ENCODE data around the gene FGFR1OP2.

Gene FGFR1OP2

DNA sequence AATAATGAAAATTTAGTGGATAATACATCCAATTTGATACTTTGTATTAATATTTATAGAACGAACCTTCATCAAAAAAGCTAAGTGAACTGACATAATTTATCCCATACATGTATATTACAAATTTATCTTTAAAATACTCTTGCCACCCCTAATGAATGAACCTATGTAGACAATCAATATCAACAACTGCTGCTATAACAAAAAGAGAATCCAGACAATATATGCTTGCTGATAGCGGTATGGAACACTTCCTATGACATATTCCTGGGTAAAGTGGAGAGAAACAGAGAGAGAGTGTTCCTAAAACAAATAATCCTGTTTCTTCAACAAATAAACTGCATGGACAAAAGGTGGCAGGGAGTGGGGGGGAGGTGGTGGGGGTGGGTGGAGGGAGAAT lies 44.6 kb downstream of the FGFR1OP2 start:
- Histone ChIP-seq H3K4me3 (ENCODE audit: low read length) (no peak overlapping the region), H3K9ac (ENCODE audit: low read length) (no peak overlapping the region), H3K27me3 (ENCODE audit: low read depth, low read length) (no peaks in the 10 kb centered on the region), H4K20me1 (ENCODE audit: insufficient read depth, low read length) (no peaks in the 10 kb centered on the region), H3K4me2 (ENCODE audit: low read length) (no peak overlapping the region), H3K4me1 (ENCODE audit: low read length) (no peaks in the 10 kb centered on the region), H2AFZ (ENCODE audit: low read depth, low read length) (no peak overlapping the region), H3K9me3 (ENCODE audit: insufficient read depth, low read length) (no peaks in the 10 kb centered on the region), H3K79me2 (ENCODE audit: low read length) (no peaks in the 10 kb centered on the region), H3K36me3 (replicated peaks; ENCODE audit: low read depth, low read length) (peaks cover 7% of the 10 kb centered on the region), H3K27ac (ENCODE audit: low read length) (no peak overlapping the region)
- TF ChIP-seq EZH2phosphoT487 (IDR thresholded peaks at IDR 0.05; ENCODE audit: low read depth), result no peak
- TF ChIP-seq, protein P1, sequence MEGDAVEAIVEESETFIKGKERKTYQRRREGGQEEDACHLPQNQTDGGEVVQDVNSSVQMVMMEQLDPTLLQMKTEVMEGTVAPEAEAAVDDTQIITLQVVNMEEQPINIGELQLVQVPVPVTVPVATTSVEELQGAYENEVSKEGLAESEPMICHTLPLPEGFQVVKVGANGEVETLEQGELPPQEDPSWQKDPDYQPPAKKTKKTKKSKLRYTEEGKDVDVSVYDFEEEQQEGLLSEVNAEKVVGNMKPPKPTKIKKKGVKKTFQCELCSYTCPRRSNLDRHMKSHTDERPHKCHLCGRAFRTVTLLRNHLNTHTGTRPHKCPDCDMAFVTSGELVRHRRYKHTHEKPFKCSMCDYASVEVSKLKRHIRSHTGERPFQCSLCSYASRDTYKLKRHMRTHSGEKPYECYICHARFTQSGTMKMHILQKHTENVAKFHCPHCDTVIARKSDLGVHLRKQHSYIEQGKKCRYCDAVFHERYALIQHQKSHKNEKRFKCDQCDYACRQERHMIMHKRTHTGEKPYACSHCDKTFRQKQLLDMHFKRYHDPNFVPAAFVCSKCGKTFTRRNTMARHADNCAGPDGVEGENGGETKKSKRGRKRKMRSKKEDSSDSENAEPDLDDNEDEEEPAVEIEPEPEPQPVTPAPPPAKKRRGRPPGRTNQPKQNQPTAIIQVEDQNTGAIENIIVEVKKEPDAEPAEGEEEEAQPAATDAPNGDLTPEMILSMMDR (IDR thresholded peaks at IDR 0.05; ENCODE audit: low read depth, low read length), result no peak

DNA sequence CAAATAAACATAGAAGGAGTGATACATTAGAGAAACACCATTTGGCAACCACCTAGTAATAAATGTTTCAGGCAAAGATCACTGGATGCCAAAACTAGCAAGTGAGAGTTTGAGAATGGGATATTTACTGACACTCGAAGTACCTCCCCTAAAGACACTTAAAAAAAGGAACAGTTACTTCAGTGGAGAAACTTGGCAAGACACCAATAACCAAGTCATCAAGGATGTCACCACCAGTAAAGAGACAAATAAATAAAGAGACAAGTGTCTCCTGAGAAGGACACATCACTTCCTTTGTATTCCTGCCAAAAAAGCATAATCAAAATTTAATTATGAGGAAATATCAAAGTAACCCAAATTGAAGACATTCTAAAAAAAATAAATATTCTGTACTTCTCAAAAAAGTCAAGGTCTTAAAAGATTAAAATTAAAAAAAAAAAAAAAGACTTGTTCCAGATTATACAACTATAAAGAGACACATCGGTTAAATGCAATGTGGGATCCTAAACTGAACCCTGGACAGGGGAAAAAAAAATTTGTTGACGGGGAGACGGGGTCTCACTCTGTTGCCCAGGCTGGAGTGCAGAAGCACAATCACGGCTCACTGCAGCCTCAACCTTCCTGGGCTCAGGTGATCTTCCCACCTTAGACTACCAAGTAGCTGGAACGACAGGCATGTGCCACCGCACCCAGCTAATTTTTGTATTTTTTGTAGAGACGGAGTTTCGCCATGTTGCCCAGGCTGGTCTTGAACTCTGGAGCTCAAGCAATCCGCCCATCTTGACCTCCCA lies 49.6 kb downstream of the FGFR1OP2 start:
- Histone ChIP-seq H2AFZ (ENCODE audit: low read depth, low read length) (no peak overlapping the region), H3K36me3 (replicated peaks; ENCODE audit: low read depth, low read length) (peaks cover 3% of the 10 kb centered on the region), H3K9ac (ENCODE audit: low read length) (no peak overlapping the region), H3K27ac (ENCODE audit: low read length) (no peak overlapping the region), H3K4me2 (ENCODE audit: low read length) (no peak overlapping the region), H3K79me2 (ENCODE audit: low read length) (no peaks in the 10 kb centered on the region), H4K20me1 (ENCODE audit: insufficient read depth, low read length) (no peaks in the 10 kb centered on the region), H3K9me3 (ENCODE audit: insufficient read depth, low read length) (no peaks in the 10 kb centered on the region), H3K4me1 (ENCODE audit: low read length) (no peaks in the 10 kb centered on the region), H3K27me3 (ENCODE audit: low read depth, low read length) (no peaks in the 10 kb centered on the region), H3K4me3 (ENCODE audit: low read length) (no peak overlapping the region)
- TF ChIP-seq, protein P1 (IDR thresholded peaks at IDR 0.05; ENCODE audit: low read depth, low read length), result no peak

GRCh38 chr12:26988703-26989102 lies 50.4 kb downstream of the FGFR1OP2 start:
- Histone ChIP-seq H3K27ac (ENCODE audit: low read length) (no peak overlapping the region), H3K79me2 (ENCODE audit: low read length) (no peaks in the 10 kb centered on the region), H3K27me3 (ENCODE audit: low read depth, low read length) (no peaks in the 10 kb centered on the region), H3K4me1 (ENCODE audit: low read length) (no peaks in the 10 kb centered on the region), H3K9ac (ENCODE audit: low read length) (no peak overlapping the region), H3K4me3 (ENCODE audit: low read length) (no peak overlapping the region), H4K20me1 (ENCODE audit: insufficient read depth, low read length) (no peaks in the 10 kb centered on the region), H3K36me3 (replicated peaks; ENCODE audit: low read depth, low read length) (peaks cover 3% of the 10 kb centered on the region), H3K4me2 (ENCODE audit: low read length) (no peak overlapping the region), H3K9me3 (ENCODE audit: insufficient read depth, low read length) (no peaks in the 10 kb centered on the region), H2AFZ (ENCODE audit: low read depth, low read length) (no peak overlapping the region)
- TF ChIP-seq, protein P1 (IDR thresholded peaks at IDR 0.05; ENCODE audit: low read depth, low read length), result no peak
- TF ChIP-seq EZH2phosphoT487 (IDR thresholded peaks at IDR 0.05; ENCODE audit: low read depth), result no peak

DNA sequence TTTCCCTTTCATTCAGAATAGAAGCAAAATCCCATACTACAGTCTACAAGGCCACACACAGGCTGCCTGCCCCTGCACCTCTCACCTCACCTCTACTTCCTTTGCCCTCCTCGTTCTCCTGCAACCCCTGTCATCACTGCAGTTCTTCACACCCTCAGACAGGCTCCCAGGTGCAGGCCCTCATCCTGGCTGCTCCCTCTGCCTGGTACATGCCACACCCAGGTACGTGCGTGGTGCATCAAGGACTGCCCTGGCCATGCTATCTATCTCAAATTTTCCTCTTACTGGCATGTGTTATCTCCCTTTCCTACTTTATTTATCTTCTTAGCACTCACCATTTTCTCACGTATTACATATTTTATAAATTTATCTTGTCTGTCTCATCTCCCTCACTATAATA lies 51.6 kb downstream of the FGFR1OP2 start:
- peaks cover 8% of the 10 kb centered on the region for H3K36me3 ChIP-seq (replicated peaks; ENCODE audit: low read depth, low read length)
- TF ChIP-seq EZH2phosphoT487 (IDR thresholded peaks at IDR 0.05; ENCODE audit: low read depth), result no peak
- TF ChIP-seq, protein P1 (IDR thresholded peaks at IDR 0.05; ENCODE audit: low read depth, low read length), result no peak
- no peaks in the 10 kb centered on the region for H3K4me1 ChIP-seq (ENCODE audit: low read length)
- no peaks in the 10 kb centered on the region for H3K9me3 ChIP-seq (ENCODE audit: insufficient read depth, low read length)
- no peak overlapping the region for H3K9ac ChIP-seq (ENCODE audit: low read length)
- no peak overlapping the region for H2AFZ ChIP-seq (ENCODE audit: low read depth, low read length)
- no peak overlapping the region for H3K27ac ChIP-seq (ENCODE audit: low read length)
- H3K4me3 ChIP-seq (ENCODE audit: low read length), result no peak overlapping the region
- H3K4me2 ChIP-seq (ENCODE audit: low read length), result no peak overlapping the region
- H3K27me3 ChIP-seq (ENCODE audit: low read depth, low read length), result no peaks in the 10 kb centered on the region
- H3K79me2 ChIP-seq (ENCODE audit: low read length), result no peaks in the 10 kb centered on the region
- H4K20me1 ChIP-seq (ENCODE audit: insufficient read depth, low read length), result no peaks in the 10 kb centered on the region
